Caco-2 (cell line): Measurements from ENCODE around the gene RABGAP1L. TPM values are rescaled to one million over a fixed set of nuclear protein-coding genes. Genes with fewer than 3 reads are reported as not detected.

Source experiments
- BruUV-seq: library from RNA; stranded (reverse); fragments of 400-500 nt; replicated peaks from 2 replicates; lab custom pipeline; 2021; lab: Mats Ljungman, UMichigan
- CTCF ChIA-PET: fragments of 300-600 bp; sonication (Branson Sonifier 250); formaldehyde crosslinking; loops from one replicate; lab custom pipeline; 2022; ENCODE audit warnings: antibody characterized with exemption; lab: Charles Lee
- POLR2A ChIA-PET: fragments of 300-600 bp; sonication (Branson Sonifier 250); formaldehyde crosslinking; loops from one replicate; lab custom pipeline; 2022; ENCODE audit warnings: antibody characterized with exemption; lab: Charles Lee
- DNase-seq, 2 experiments: peaks; one replicate each; pipeline versions ENCODE4 v3.0.0 to v3.0.0-alpha.2; 2020 to 2022
- H3K27me3 ChIP-seq: replicated peaks from 2 replicates; pipeline ENCODE4 v1.6.0; 2011; ENCODE audit warnings: low read length; ENCODE audit not compliant: control insufficient read depth, insufficient read depth
- H3K36me3 ChIP-seq: 2 replicates; pipeline ENCODE4 v1.5.1; 2011; ENCODE audit warnings: low read length; ENCODE audit not compliant: control insufficient read depth, insufficient read depth
- H3K4me1 ChIP-seq: fragments of 250-450 bp; sonication (Bioruptor Pico); 2 replicates; pipeline ENCODE4 v1.5.1; 2020; ENCODE audit warnings: mild to moderate bottlenecking
- H3K4me3 ChIP-seq: 2 replicates; pipeline ENCODE4 v1.5.1; 2011; ENCODE audit warnings: low read depth, mild to moderate bottlenecking, control low read depth, low read length
- H3K9me3 ChIP-seq: fragments of 250-450 bp; sonication (Bioruptor Pico); 2 replicates; pipeline ENCODE4 v1.5.1; 2020; ENCODE audit warnings: mild to moderate bottlenecking, moderate library complexity
- H3K27ac Mint-ChIP-seq: one replicate; pipeline ENCODE4 v1.8.0; 2022; ENCODE audit warnings: mixed read lengths; ENCODE audit not compliant: unreplicated experiment
- H3K27me3 Mint-ChIP-seq: one replicate; pipeline ENCODE4 v1.8.0; 2022; ENCODE audit warnings: mixed read lengths; ENCODE audit not compliant: insufficient read depth, unreplicated experiment
- H3K36me3 Mint-ChIP-seq: one replicate; pipeline ENCODE4 v1.8.0; 2022; ENCODE audit warnings: mild to moderate bottlenecking, mixed read lengths; ENCODE audit not compliant: insufficient read depth, unreplicated experiment
- H3K4me1 Mint-ChIP-seq: one replicate; pipeline ENCODE4 v1.8.0; 2022; ENCODE audit warnings: low read depth, mixed read lengths; ENCODE audit not compliant: unreplicated experiment
- H3K4me3 Mint-ChIP-seq: one replicate; pipeline ENCODE4 v1.8.0; 2022; ENCODE audit warnings: mild to moderate bottlenecking, moderate library complexity, mixed read lengths; ENCODE audit not compliant: unreplicated experiment
- H3K9me3 Mint-ChIP-seq: one replicate; pipeline ENCODE4 v1.8.0; 2022; ENCODE audit warnings: mixed read lengths; ENCODE audit not compliant: unreplicated experiment
- intact Hi-C: fragments of 100-400 bp; cut with micrococcal nuclease; formaldehyde crosslinking; loops from one replicate; pipeline ENCODE4 v1.10.0; 2022; ENCODE audit not compliant: unreplicated experiment
- total RNA-seq: library from RNA; stranded (reverse); gene quantifications from 2 replicates; pipeline ENCODE4 v1.2.3, GENCODE V29; 2022
- TF ChIP-seq, protein P1 (sequence below), 2 experiments: fragments of 200-600 bp in 1 of 2; IDR thresholded peaks; 1 replicate in 1 of 2; 2 replicates in 1 of 2; pipeline versions ENCODE4 v1.5.1 to v1.8.0; 2011 to 2022; ENCODE audit warnings: antibody characterized with exemption in 1 of 2, control low read depth in 1 of 2, inconsistent platforms in 1 of 2, low read depth in 1 of 2, low read length in 1 of 2, mild to moderate bottlenecking in 1 of 2, moderate library complexity in 1 of 2; ENCODE audit not compliant: insufficient read depth in 1 of 2, severe bottlenecking in 1 of 2, unreplicated experiment in 1 of 2

The RABGAP1L gene
- total RNA-seq, 1 experiment from 2014 or later, result 20.3 TPM

DNA sequence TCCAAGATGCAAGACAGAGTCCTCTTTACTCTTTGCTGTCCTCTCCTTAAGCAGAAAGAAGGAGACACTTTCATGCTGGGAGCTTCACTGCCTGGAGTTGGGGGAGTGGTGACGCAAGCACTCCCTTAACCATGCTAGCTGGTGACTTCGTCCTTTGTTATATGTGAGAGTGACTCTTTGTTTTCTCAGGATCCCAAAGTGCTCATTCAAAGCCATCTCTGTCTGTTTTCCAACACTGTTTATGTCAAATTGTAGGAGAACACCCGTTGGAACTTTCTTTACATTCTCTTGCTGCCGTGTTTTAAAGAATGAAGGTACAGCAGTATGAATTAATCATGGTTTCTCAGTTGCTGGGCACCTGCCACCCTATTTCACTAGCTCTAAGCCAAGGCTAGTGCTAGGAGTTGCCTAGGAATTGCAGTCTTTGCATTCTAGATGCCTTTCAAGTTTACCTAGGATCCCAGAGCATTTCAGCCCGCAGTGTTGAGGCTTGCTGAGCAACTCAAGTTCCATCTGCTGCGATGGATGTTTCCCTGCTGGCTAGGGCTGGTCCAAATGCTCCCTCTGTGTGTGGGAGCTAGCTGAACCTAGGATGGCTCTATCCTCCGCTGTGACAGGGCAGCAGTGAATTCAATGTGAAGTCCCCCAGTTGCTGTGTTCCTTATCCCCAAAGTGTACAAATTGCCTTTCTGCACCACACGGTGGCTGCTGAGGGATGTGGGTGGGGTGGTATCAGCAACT, 205.8 kb downstream of the RABGAP1L start:
- Histone ChIP-seq H3K36me3 (no peaks in the 10 kb centered on the region), H3K4me3 (no peak overlapping the region), H3K4me1 (no peaks in the 10 kb centered on the region), H3K27me3 (no peaks in the 10 kb centered on the region), H3K9me3 (no peaks in the 10 kb centered on the region)
- H3K27ac Mint-ChIP-seq, result no peak overlapping the region
- no peak for DNase-seq
- no TSS peak for BruUV-seq
- TF ChIP-seq, protein P1, sequence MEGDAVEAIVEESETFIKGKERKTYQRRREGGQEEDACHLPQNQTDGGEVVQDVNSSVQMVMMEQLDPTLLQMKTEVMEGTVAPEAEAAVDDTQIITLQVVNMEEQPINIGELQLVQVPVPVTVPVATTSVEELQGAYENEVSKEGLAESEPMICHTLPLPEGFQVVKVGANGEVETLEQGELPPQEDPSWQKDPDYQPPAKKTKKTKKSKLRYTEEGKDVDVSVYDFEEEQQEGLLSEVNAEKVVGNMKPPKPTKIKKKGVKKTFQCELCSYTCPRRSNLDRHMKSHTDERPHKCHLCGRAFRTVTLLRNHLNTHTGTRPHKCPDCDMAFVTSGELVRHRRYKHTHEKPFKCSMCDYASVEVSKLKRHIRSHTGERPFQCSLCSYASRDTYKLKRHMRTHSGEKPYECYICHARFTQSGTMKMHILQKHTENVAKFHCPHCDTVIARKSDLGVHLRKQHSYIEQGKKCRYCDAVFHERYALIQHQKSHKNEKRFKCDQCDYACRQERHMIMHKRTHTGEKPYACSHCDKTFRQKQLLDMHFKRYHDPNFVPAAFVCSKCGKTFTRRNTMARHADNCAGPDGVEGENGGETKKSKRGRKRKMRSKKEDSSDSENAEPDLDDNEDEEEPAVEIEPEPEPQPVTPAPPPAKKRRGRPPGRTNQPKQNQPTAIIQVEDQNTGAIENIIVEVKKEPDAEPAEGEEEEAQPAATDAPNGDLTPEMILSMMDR (IDR thresholded peaks at IDR 0.05; ENCODE audit: insufficient read depth in 1 of 2, low read depth in 1 of 2, low read length in 1 of 2, severe bottlenecking in 1 of 2, unreplicated experiment in 1 of 2), result no peak
- no peaks in the 10 kb centered on the region for H3K36me3 Mint-ChIP-seq
- POLR2A ChIA-PET, result no interaction called here
- H3K27me3 Mint-ChIP-seq, result no peaks in the 10 kb centered on the region
- no peak overlapping the region for H3K4me3 Mint-ChIP-seq
- H3K9me3 Mint-ChIP-seq, result no peaks in the 10 kb centered on the region
- H3K4me1 Mint-ChIP-seq, result no peaks in the 10 kb centered on the region
- CTCF ChIA-PET, result no interaction called here
- intact Hi-C loops, result no loop called here

DNA sequence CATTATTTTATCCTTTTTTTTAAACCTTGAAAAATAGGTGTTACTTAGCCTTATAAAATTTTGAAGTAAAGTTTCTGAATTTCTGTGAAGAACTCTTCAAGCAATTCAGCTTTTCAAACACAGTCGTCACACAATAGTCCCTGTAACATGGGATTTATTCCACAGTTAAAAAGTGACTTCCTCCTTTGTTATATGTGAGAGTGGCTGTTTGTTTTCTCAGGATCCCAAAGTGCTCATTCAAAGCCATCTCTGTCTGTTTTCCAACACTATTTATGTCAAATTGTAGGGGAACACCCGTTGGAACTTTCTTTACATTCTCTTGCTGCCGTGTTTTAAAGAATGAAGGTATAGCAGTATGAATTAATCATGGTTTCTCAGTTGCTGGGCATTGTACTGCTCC, 207.6 kb downstream of the RABGAP1L start:
- Mint-ChIP-seq H3K27ac (no peak overlapping the region), H3K9me3 (no peaks in the 10 kb centered on the region), H3K4me1 (no peaks in the 10 kb centered on the region), H3K36me3 (no peaks in the 10 kb centered on the region), H3K27me3 (no peaks in the 10 kb centered on the region), H3K4me3 (no peak overlapping the region)
- Histone ChIP-seq H3K9me3 (no peaks in the 10 kb centered on the region), H3K4me3 (no peak overlapping the region), H3K36me3 (no peaks in the 10 kb centered on the region), H3K4me1 (no peaks in the 10 kb centered on the region), H3K27me3 (no peaks in the 10 kb centered on the region)
- CTCF ChIA-PET, result no interaction called here
- TF ChIP-seq, protein P1 (IDR thresholded peaks at IDR 0.05; ENCODE audit: insufficient read depth in 1 of 2, low read depth in 1 of 2, low read length in 1 of 2, severe bottlenecking in 1 of 2, unreplicated experiment in 1 of 2), result no peak
- intact Hi-C loops, result no loop called here
- no TSS peak for BruUV-seq
- DNase-seq, result no peak
- POLR2A ChIA-PET, result no interaction called here

DNA sequence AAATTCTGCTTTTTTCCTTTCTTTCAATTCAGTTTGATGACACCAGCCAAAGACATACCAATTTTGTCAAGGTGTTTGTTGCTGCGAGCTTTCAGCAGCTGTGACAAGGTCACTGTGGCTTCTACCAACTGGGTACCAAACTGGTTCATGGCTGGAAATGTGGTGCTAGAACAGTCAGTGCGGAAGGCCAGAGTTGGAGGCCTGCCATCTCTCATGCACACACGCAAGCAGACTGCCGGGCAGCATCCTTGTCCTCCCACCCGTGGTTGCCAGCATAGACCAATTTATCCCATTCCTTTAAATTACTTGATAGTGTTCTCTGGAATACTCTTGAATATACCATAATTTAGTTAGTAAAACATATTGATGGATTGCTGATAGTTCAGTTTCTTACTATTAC, 208.6 kb downstream of the RABGAP1L start:
- H3K4me1 Mint-ChIP-seq, result no peaks in the 10 kb centered on the region
- no peaks in the 10 kb centered on the region for H3K36me3 Mint-ChIP-seq

More for the DNA sequence above, 208.6 kb downstream of the RABGAP1L start:
- no peaks in the 10 kb centered on the region for H3K36me3 ChIP-seq
- H3K4me3 ChIP-seq, result no peak overlapping the region
- no peaks in the 10 kb centered on the region for H3K9me3 ChIP-seq
- no peaks in the 10 kb centered on the region for H3K4me1 ChIP-seq
- no peaks in the 10 kb centered on the region for H3K27me3 ChIP-seq
- TF ChIP-seq, protein P1 (IDR thresholded peaks at IDR 0.05; ENCODE audit: insufficient read depth in 1 of 2, low read depth in 1 of 2, low read length in 1 of 2, severe bottlenecking in 1 of 2, unreplicated experiment in 1 of 2), result no peak
- H3K27me3 Mint-ChIP-seq, result no peaks in the 10 kb centered on the region
- CTCF ChIA-PET, result no interaction called here
- no TSS peak for BruUV-seq
- no peak for DNase-seq
- intact Hi-C loops, result no loop called here
- POLR2A ChIA-PET, result no interaction called here
- H3K9me3 Mint-ChIP-seq, result no peaks in the 10 kb centered on the region
- no peak overlapping the region for H3K27ac Mint-ChIP-seq
- no peak overlapping the region for H3K4me3 Mint-ChIP-seq
